Head of caudate nucleus (tissue), 42 donors: ENCODE measurements around the gene TGM6.

Experiments used
- DNase-seq, 42 donors: peaks; one replicate each; pipeline versions ENCODE4 v3.0.0 to v3.0.0-alpha.2; 2020 to 2021; ENCODE audit warnings: mixed read lengths in 7 of 42
- intact Hi-C: fragments of 100-400 bp; cut with DNase I; formaldehyde crosslinking; loops from one replicate; pipeline ENCODE4 v1.15.0; 2022

TGM6 gene

DNA sequence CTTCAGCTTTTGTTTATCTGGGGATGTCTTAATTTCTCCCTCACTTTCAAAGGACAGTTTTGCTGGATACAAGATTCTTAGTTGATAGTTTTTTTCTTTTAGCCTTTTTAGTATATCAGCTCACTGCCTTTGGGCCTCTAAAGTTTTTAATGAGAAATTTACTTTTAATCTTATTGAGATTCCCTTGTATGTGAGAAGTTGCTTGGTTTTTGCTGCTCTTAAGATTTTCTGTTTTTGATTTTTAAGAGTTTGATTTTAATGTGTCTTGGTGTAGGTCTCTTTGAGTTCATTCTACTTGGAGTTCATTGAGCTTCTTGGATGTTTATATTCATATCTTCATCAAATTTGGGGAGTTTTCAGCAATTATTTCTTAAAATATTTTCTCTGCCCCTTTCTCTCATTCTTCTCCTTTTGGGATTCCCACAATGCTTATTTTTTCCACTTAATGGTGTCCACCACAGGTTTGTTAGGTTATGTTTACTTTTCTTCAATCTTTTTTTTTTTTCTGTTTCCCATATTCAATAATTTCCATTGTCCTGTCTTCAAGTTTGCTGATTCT lies 19.6 kb upstream of the TGM6 start:
- intact Hi-C loops, result no loop called here
- no peak for DNase-seq

DNA sequence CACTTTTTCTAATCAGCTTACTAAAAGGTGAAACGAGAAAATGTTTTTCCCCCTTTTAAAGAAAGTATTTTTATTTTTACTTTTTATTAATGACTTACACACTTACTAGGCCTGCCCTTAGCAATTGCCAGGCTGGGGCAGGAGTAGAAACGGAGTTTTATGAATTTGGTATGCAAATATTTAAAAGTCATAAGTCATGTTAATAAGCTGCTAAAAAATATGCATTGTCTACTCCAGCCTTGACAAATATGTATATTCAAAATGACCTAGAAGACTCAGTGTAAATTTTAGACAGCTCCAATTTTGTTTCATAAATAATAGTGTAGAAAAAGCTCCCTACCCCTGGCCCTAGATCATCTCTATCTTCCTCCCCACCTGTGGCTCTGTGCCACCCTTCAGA lies 17.5 kb upstream of the TGM6 start:
- intact Hi-C loops, result no loop called here

DNA sequence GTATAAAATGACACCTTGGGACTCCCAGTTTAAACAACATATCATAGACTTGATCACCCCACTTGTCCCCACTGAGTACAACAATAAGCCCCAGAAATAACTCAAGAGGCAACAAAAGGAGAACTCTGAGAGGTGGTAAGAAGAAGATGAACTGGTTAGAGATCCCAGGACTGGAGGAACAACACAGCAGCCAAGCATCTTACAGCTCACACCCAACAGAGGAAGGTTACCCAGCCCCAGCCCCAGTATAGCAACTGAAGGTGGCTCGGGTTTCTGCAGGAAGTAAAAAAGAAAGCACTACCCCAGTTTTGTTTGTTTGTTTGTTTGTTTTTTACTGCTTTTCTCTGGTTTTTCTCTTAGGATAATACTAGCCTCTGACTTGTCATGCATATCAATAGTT lies 17.1 kb upstream of the TGM6 start:
- no peak for DNase-seq
- intact Hi-C loops, result no loop called here

More for the DNA sequence above, 17.5 kb upstream of the TGM6 start:
- DNase-seq, result peak in 1 of 42 donors; percentile 1

DNA sequence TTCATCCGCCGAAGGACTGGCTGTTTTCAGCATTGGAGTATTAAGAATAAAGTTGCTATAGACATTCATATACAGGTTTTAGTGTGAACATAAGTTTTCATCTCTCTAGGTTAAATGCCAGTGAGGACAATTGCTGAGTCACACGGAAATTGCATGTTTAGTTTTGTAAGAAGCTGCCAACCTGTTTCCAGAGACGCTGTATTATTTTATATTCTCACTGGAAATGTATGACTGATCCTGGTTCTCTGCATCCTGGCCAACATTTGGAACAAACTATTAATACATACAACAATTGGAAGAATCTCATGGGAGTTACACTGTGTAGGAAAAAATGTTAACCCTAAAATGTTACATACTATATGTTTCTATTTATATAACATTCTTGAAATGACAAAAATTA lies 16.7 kb upstream of the TGM6 start:
- intact Hi-C loops, result no loop called here
- no peak for DNase-seq

DNA sequence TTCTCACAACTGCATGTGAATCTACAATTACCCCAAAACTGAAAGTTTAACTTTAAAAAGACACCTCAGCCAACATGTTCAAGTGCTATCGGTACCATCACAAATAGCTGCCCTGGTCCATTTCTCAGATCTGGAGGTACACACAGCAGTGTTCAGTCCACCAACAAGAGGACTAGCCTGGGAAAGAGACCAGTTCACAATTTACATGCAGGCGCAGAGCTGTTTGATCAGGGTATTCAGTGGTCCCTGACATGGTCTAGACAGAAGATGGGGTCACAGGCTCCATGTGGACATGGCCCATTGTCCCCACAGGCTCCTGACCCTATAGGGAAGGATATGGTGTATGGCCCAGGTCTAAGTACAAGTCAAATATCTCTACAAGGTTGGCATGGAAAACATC lies 15.6 kb upstream of the TGM6 start:
- intact Hi-C loops, result no loop called here
- DNase-seq, result peak in 1 of 42 donors; percentile 7

DNA sequence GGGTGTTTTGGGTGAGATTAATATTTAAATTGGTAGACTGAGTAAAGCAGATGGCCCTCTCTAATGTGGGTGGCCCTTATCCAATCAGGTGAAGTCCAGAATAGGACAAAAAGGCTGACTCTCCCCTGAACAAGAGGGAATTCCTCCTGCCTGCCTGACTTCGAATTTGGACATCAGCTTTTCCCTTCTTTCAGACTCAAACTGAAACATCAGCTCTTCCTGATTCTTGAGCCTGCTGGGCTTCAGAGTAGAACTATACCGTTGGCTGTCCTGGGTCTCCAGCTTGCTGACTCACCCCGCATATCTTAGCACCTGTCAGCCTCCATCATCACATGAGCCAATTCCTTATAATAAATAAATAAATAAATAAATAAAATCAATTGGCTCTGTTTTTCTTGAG lies 15.0 kb upstream of the TGM6 start:
- intact Hi-C loops, result no loop called here
- peak in 1 of 42 donors; percentile 14 for DNase-seq

DNA sequence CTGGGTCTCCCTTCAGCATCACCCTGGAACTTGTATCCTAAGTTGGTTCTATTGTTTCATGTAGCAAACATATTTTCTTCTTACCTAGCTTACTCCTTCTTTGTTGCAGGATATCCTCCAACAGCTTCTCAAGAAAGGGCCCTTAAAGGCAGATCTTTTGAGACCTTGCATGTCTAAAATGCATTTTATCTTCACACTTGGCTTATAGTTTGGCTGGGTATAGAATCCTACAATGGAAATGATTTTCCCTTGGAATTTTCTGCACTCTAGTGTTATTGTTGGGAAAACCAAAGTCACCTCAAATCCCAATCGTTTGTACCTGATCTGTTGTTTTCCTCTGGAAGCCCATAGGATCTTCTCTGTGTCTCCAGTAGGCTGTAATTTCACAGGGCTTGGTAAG lies 12.1 kb upstream of the TGM6 start:
- DNase-seq, result no peak
- intact Hi-C loops, result no loop called here

DNA sequence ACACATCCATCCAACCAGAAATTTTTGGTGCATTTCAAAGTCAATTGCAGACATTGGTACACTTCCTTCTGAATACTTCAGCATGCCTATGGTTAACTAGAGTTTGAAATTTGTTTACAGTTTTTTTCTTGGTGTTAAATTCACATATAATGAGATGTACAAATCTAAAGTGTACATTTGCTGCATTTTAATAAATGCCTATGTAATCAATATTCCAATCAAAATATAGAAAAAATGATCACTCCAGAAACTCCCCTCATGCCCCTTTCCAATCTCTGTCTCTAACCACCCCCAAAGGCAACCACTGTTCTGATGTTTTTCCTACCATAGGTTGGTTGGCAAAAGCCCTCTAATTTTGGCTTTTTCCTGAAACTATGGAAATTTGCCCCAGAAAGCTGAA lies 7.6 kb upstream of the TGM6 start:
- no peak for DNase-seq
- intact Hi-C loops, result no loop called here

DNA sequence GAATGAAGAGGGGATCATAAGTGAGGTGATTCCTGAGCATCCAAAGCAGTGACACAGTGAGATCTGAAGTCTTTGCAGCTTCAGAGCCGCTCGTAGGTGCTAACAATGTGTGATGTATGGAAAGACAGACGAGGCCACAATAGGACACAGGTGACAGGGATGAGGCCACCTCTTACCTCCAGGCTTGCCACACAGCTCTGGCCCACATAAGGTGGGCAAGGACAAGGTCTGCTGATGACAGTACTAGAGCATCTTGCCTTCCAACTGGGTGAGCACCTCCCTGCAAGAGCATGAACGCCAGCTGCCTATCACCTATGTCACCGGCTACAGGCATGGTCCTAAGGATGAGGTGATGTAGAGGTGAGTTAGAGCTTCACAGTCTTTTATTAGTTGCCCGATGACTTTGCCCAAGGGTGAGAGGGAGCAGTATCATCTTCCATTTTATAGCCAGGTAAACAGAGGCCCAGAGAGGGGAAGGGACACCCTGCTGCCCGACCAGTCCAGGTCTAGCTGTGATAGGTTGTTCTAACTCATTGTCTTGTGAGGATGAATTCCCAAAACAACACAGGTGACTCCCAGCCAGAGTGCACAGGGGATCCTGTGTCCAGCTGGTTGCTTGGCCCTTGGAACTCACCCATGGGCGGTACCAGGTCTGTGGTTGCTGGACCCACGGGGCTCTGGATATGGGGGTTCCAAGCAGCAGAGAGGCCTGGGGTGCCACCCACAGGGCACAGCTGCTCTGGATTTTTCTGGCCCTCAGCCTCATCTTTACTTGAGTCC lies 6.2 kb upstream of the TGM6 start:
- intact Hi-C loops, result no loop called here
- no peak for DNase-seq

DNA sequence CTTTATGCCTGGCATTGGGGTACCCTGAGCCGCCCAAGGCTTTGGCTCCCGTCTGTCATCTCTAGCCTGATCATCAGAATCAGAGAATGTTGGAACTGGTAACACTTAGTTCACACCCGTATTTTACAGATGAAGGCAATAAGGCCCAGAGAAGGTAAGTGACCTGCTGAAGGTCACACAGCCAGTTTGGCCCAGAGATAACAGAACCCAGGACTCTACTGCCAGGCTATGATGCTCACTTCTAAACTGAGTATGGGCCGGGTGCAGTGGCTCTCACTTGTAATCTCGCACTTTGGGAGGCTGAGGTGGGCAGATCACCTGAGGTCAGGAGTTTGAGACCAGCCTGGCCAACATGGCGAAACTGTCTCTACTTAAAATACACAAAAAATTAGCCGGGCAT lies 1.8 kb upstream of the TGM6 start:
- no peak for DNase-seq
- intact Hi-C loops, result no loop called here

DNA sequence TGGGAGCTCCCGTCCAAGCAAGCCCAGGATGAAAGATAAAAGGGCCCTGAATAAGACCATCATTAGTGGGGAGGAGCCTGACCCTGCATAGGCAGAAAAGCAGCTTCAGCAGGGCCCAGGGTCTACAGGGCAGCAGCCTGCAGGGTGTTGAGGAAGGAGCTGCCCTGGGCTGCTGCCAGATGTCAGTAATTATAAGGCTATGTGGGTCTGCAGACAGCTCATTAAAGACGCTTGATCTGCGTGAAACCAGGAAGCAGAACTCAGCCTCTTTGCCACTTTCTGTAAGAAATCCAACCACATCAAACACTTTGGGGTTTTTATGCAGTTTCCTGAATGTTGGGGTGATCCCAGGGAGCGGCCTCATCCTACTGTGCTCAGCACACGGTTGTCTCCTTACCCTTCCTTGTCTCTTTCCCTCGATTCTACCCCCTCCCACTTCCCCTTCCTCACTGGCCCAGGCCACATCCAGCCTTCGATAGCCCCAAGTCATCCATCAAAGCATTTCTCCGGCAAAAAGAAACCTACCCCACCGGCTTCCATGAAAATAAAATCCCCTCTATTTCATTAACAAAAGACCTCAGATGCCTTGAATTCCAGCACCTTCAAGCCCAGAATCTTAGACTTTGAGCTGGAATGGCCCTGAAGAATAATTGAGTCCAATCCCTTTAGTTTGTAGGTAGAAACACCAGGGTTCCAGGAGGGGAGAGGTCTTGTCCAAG lies 1.0 kb upstream of the TGM6 start:
- no peak for DNase-seq
- intact Hi-C loops, result no loop called here

DNA sequence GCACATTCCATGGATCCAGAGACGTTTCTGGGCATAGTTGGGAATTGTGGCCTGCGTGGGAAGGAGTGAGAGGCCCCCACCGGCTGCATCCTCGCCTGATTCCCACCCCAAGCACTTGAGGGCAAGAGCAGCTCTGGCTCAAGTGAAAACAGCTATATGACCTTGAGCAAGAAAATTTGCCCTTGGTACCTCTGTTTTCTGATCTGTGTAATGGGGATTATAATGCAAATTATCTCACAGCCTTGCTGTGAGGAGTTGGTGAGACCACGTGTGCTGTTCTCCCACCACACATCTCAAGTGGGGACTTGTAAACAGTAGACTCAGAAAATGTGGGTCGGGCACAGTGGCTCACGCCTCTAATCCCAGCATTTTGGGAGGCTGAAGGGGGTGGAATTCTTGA lies 602 bp downstream of the TGM6 start:
- DNase-seq, result no peak
- intact Hi-C loops, result no loop called here

DNA sequence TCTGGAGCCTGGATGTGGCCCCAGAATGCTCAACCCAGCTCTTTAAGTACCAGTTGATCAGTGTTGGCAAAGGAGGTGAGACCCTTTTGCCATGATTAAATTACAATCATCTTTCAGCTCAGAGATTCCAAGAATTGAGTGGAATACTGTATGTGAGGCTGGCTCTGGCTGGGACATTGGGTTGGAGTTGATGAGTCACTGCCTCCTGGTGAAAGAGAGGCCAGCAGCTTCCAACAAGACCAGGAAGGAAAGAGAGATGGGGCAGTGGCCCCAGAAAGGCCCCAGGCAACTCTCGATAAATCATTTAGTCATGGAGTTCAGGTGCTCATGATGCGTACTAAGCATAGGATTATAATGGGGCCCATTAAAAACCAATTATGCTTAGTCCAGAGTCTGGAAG lies 2.1 kb downstream of the TGM6 start:
- no peak for DNase-seq
- intact Hi-C loops, result no loop called here

DNA sequence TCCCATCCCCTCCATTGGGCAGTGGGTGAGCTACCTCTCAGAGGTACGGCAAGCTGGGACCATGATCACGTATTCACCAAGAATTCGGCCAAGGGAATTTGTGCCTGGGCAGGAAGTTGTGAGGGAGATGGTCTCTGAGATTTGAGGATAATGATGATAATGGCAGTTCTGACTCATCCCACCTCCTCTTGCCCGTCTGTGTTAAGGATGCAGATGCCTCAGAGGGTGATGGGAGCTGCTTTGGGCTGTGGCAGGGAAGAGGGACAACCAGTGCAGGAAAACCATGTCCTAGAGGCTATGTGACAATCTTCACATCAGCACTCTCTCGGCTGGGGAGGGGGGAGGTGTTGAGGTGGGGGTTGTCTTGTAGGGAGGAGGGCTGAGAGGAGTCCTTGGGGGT lies 4.3 kb downstream of the TGM6 start:
- DNase-seq, result no peak
- intact Hi-C loops, result no loop called here

DNA sequence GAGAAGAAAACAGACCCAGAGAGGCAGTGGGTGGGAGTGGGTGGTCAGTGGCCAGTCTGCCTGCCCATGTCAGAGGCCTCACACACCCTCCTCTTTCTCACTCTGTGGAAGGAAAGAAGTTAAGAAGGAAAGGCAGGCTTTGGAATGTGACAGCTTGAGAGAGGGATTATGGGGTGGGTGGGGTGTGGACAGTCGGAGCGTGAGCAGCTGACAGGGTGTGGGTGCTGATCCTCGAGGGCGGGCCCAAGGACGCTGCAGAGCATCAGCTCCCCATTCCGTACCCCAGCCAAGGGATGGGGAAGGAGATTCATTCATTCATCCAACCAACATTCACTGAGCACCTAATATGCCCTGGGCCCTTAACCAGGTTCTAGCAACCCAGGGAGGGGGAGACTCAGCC lies 4.8 kb downstream of the TGM6 start:
- intact Hi-C loops, result no loop called here
- no peak for DNase-seq

DNA sequence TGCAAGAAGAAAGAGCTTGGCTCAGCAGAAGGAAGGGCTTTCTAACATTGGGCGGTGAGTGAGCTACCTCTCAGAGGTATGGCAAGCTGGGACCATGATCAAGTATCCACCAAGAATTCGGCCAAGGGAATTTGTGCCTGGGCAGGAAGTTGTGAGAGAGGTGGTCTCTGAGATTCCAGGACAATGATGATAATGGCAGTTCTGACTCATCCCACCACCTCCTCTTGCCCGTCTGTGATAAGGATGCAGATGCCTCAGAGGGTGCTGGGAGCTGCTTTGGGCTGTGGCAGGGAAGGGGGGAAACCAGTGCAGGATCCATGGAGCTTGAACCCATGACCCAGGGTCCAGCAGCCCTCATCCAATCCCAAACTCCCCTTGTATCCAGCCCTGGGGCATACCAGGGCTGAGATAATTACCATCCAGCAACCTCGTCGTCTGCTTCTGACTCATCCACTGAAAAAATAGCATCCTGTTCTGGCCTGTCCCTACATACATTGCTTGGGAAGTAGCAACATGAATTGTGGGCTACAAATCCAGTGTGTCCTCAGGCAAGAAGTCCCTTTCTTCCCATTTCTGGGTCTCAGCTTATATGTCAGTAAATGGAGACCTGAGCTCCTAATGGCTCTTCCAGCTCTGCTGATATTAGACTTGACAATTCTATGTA lies 5.9 kb downstream of the TGM6 start:
- intact Hi-C loops, result no loop called here
- DNase-seq, result no peak

DNA sequence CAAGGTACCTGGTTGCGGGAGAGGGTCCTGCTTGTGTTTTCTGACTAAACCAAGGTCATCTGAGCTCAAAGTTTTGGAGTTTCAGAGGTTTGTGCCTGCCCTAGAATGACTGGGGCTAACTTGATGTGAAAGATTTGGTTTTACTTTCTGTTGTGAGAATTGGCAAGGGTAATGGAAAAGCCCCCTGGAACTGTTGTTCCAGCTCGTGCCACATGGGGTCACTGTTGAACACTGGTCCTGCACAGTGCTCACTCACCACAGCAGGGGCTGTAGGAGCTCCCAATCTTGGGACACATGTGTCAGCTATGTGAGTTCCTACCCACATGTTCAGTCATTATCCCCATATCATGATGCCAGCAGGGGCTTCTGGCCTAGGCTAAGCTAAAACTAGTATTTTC lies 6.5 kb downstream of the TGM6 start:
- DNase-seq, result no peak
- intact Hi-C loops, result no loop called here

DNA sequence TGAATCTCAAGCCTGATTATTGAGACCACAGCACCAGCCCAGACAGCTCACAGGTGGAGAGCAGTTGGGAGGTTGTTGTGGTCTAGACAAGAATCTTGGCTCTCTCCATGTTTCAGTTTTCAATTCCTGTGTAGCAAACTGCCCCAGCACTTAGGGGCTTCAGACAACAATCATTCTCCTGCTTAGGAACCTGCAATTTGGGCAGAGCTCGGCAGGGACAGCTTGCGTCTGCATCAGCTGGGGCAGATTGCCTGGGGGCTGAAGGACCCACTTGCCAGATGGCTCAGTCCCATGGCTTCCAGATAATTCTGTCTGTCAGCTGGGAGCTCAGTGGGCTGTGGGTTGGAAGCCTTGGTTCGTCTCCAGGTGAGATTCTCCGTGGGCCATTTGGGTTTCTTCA lies 6.9 kb downstream of the TGM6 start:
- intact Hi-C loops, result no loop called here
- peak in 1 of 42 donors; percentile 3 for DNase-seq

DNA sequence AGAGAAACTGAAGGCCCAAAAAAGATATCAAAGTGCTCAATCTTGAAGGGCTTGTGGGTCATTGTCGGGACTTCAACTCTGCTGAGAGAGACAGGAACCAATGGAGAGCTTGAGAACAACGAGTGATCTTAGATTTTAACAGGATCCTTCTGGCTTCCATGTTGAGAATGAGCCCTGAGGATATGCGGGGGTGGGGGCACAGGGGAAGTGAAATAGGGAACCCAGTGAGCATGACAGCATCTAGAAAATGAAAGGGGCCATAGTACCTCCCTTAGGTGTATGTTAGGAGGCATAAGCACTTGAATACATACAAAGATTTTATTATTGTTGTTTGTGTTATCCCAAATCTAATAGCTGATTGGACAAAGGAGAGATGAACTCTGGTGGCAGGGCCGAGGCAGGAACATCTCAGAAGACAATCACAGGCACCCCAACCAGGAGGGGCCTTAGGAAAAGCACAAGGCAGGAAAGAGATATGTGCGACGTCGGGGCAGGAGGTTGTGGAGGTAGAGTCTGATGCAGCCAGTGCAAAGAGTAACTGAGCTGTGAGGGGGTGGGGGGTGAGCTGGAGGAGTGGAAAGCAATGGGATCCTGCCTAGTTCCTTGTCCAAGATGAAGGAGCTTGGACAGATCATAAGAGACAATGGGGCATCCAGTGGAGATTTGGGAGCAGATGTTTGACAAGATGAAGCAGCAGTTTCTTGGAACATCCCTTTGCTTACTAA lies 10.4 kb downstream of the TGM6 start:
- peak in 1 of 42 donors; percentile 4 for DNase-seq
- intact Hi-C loops, result no loop called here
